Hematopoietic multipotent progenitor cell (in vitro differentiated cells): ENCODE results near the gene MMP19. TPM values are rescaled to one million over a fixed set of nuclear protein-coding genes. Genes with fewer than 3 reads are reported as not detected.

Source experiments
- DNase-seq, 3 donors: peaks; one replicate each; pipeline ENCODE4 v3.0.0-alpha.2; 2011 to 2015; ENCODE audit warnings: low read depth in 2 of 3, low spot score in 2 of 3
- total RNA-seq: library from RNA; depleted of rRNA; stranded (reverse); fragments of >200 nt; gene quantifications from one replicate; pipeline ENCODE4 v1.2.3, GENCODE V29; 2012

MMP19 gene
- total RNA-seq, 1 donor: 0.27 TPM

GRCh38 chr12:55817345-55818139 is 25.2 kb downstream of the MMP19 start, which contains the start of the genes ORMDL2 and SARNP:
Gene ORMDL2 (plus strand): TSS chr12:55818041. CDS start chr12:55819000, 959 bp downstream.
Gene SARNP (minus strand): TSS chr12:55817724. CDS start chr12:55817701, 23 bp downstream.
- peak; percentile 91 to 100 (median 99) for DNase-seq

- peak in 1 of 3 donors; percentile 37 for DNase-seq
Measured at GRCh38 chr12:55816881-55817344, 25.8 kb downstream of the MMP19 start.

DNA sequence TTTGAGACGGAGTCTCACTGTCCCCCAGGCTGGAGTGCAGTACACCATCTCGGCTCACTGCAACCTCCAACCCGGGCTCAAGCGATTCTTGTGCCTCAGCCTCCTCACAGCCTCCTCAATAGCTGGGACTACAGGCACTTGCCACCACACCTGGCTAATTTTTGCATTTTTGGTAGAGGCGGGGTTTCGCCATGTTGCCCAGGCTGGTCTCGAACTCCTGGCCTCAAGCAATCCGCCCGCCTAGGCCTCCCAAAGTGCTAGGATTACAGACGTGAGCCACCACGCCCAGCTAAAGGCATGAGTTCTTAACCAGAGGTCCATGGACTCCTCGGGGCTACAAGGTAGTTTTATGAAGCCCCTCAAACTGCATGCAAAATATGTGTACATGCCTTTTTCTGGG is 27.3 kb downstream of the MMP19 start:
- DNase-seq: no peak

DNA sequence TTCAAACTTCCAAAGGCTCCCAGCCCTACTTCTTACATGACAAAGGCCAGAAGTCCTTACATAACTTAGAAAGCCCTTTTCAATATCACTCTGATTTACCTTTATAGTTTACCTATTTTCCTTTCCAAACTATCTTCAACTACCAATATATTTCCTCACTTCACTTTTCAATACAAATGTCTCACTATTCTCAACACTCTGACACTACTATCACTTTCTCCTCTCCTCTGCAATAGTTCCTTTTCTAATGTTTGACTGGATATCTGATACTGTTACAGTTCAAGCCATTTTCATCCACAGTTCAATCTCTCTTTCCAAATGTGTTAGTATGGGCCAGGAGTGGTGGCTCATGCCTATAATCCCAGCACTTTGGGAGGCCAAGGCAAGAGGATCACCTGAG is 28.5 kb downstream of the MMP19 start:
- DNase-seq: no peak

- no peak for DNase-seq
Measured at GRCh38 chr12:55812088-55812487, 30.6 kb downstream of the MMP19 start.

DNA sequence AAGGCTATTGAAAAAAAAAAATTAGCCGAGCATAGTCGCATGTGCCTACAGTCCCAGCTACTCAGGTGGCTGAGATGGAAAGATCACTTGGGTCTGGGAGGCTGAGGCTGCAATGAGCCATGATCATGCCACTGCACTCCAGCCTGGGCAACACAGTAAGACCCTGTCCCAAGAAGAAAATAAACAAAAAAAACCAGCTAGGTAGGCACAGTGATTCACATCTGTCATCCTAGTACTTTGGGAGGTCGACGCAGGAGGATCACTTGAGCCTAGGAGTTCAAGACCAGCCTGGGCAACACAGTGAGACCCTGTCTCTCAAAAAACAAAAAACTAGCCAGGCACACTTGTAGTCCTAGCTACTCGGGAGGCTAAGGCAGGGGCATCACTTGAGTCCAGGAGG is 33.5 kb downstream of the MMP19 start:
- DNase-seq: no peak

DNA sequence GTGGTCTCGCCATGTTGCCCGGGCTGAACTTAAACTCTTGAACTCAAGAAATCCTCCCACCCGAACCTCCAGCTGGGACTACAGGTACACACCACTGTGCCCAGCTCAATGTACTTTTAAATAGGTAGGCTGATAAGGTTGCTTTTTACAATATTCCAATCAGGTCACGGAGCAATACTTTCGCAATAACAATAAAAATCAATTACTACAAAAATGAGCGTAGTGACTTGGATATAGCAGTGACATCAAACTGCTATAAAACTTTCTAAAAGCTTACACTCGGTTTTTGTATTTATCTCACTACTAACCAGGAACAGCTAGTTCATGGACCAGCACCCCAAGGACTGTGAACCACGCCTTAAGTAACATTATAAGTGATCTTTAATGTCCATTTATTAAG is 35.8 kb downstream of the MMP19 start:
- DNase-seq: no peak

- no peak for DNase-seq
Measured at GRCh38 chr12:55797550-55797949, 45.2 kb downstream of the MMP19 start.

- peak in 2 of 3 donors; percentile 46 to 70 for DNase-seq
Measured at GRCh38 chr12:55797068-55797467, 45.7 kb downstream of the MMP19 start.

DNA sequence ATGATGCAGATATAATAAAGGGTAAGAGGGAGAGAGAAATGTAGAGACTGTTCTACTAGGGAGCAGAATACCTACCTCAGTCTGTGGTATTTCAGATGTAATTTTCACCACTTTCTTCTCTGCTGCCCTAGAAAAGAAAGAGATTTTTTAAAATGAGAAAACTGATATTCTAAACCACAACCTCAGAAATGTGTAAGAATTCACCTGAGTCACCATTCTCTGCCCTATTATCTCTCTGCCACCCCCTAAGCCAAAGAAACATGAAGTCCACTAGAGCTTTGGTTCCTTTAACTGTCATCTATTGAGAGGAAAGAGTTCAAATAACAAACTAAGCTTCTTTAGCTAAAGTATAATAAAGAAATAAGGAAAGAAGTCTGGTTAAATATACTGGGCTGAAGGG is 46.8 kb downstream of the MMP19 start:
- no peak for DNase-seq

GRCh38 chr12:55789893-55790292 is 52.8 kb downstream of the MMP19 start:
- no peak for DNase-seq

- DNase-seq: no peak
Measured at GRCh38 chr12:55789171-55789570, 53.6 kb downstream of the MMP19 start.

DNA sequence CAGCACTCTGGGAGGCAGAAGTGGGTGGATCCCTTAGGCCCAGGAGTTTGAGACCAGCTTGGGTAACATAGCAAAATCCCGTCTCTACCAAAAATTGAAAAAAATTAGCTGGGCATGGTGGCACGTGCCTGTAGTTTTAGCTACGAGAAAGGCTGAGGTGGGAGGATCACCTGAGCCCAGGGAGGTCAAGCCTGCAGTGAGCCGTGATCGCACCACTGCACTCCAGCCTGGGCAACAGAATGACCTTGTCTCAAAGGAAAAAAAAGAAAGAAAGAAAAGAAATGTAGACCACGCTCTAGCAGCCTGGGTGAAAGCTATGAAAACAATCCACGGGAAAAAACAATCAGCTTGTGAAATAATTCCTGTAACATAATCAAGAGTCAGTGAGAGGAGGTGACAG is 54.2 kb downstream of the MMP19 start:
- DNase-seq: no peak

Other genes starting within 250 kb of the MMP19 start
- gene OR10P1, start 206.0 kb downstream of the MMP19 start, total RNA-seq: not detected
- 1.1 TPM for gene ITGA7, start 135.0 kb downstream of the MMP19 start, total RNA-seq
- 47.1 TPM for gene BLOC1S1, start 126.9 kb downstream of the MMP19 start, total RNA-seq
- 1.9 TPM for gene RDH5, start 122.5 kb downstream of the MMP19 start, total RNA-seq
- 251 TPM for gene CD63, start 113.9 kb downstream of the MMP19 start, total RNA-seq
- gene GDF11, start 99.8 kb downstream of the MMP19 start, total RNA-seq: 17.5 TPM
- 23.2 TPM for gene SARNP, start 25.2 kb downstream of the MMP19 start, total RNA-seq
- 14.8 TPM for gene ORMDL2, start 24.9 kb downstream of the MMP19 start, total RNA-seq
- gene DNAJC14, start 13.3 kb downstream of the MMP19 start, total RNA-seq: 54.9 TPM
- gene PYM1, start 85.0 kb upstream of the MMP19 start, total RNA-seq: 18.0 TPM
- gene DGKA, start 88.2 kb upstream of the MMP19 start, total RNA-seq: 53.6 TPM
- gene PMEL, start 123.1 kb upstream of the MMP19 start, total RNA-seq: 1.3 TPM
- 27.2 TPM for gene CDK2, start 123.9 kb upstream of the MMP19 start, total RNA-seq
- 39.9 TPM for gene RAB5B, start 131.1 kb upstream of the MMP19 start, total RNA-seq
- gene SUOX, start 154.3 kb upstream of the MMP19 start, total RNA-seq: 47.1 TPM
- gene IKZF4, start 178.1 kb upstream of the MMP19 start, total RNA-seq: 5.4 TPM
- gene RPS26, start 199.0 kb upstream of the MMP19 start, total RNA-seq: 168 TPM
- gene ERBB3, start 237.2 kb upstream of the MMP19 start, total RNA-seq: 0.27 TPM